Trophoblast cell (in vitro differentiated cells and primary cell): ENCODE data around the gene TPK1.
"Not testable (repeated sequence)": the region's sequence is repeated elsewhere in the genome, so short reads cannot be mapped to it uniquely, and the experiment has no call there.

ENCODE experiments used
- DNase-seq, 2 donors: peaks; one replicate each; pipeline ENCODE4 v3.0.0-alpha.2; 2016
- H2AFZ ChIP-seq: 2 replicates; pipeline ENCODE4 v1.6.1; 2013; ENCODE audit warnings: low read length, moderate library complexity, mild to moderate bottlenecking; ENCODE audit not compliant: insufficient read depth, poor library complexity
- H2AK5ac ChIP-seq: 2 replicates; pipeline ENCODE4 v1.6.1; 2013; ENCODE audit warnings: mild to moderate bottlenecking, low read length
- H2BK120ac ChIP-seq: 2 replicates; pipeline ENCODE4 v1.6.1; 2013; ENCODE audit warnings: low read length, mild to moderate bottlenecking, moderate library complexity; ENCODE audit not compliant: insufficient read depth, poor library complexity
- H2BK12ac ChIP-seq: 2 replicates; pipeline ENCODE4 v1.6.1; 2013; ENCODE audit warnings: mild to moderate bottlenecking, low read length, moderate library complexity
- H2BK5ac ChIP-seq: 2 replicates; pipeline ENCODE4 v1.6.1; 2013; ENCODE audit warnings: low read length, low read depth, moderate library complexity, mild to moderate bottlenecking; ENCODE audit not compliant: poor library complexity
- H3K14ac ChIP-seq: 2 replicates; pipeline ENCODE4 v1.6.1; 2013; ENCODE audit warnings: mild to moderate bottlenecking, low read length
- H3K18ac ChIP-seq: 2 replicates; pipeline ENCODE4 v1.6.1; 2013; ENCODE audit warnings: mild to moderate bottlenecking, low read length
- H3K23ac ChIP-seq: 2 replicates; pipeline ENCODE4 v1.6.1; 2013; ENCODE audit warnings: low read length
- H3K27ac ChIP-seq: 2 replicates; pipeline ENCODE4 v1.5.1; 2013; ENCODE audit warnings: low read depth, mild to moderate bottlenecking, inconsistent platforms, low read length, moderate library complexity
- H3K27me3 ChIP-seq: 2 replicates; pipeline ENCODE4 v1.6.1; 2013; ENCODE audit warnings: inconsistent platforms, mild to moderate bottlenecking, low read length, moderate library complexity; ENCODE audit not compliant: insufficient read depth
- H3K36me3 ChIP-seq, 2 experiments: 1 replicate in 1 of 2; 2 replicates in 1 of 2; pipeline ENCODE4 v1.6.1; 2013; ENCODE audit warnings: low read length in 2 of 2, mild to moderate bottlenecking in 2 of 2, moderate library complexity in 1 of 2; ENCODE audit not compliant: insufficient read depth in 2 of 2, control insufficient read depth in 1 of 2
- H3K4ac ChIP-seq: 2 replicates; pipeline ENCODE4 v1.6.1; 2013; ENCODE audit warnings: low read depth, mild to moderate bottlenecking, low read length, moderate library complexity
- H3K4me1 ChIP-seq, 2 experiments: 1 replicate in 1 of 2; 2 replicates in 1 of 2; pipeline ENCODE4 v1.6.1; 2013; ENCODE audit warnings: low read length in 2 of 2, mild to moderate bottlenecking in 2 of 2, moderate library complexity in 1 of 2; ENCODE audit not compliant: insufficient read depth in 2 of 2, control insufficient read depth in 1 of 2
- H3K4me2 ChIP-seq: 2 replicates; pipeline ENCODE4 v1.6.1; 2013; ENCODE audit warnings: inconsistent platforms, mild to moderate bottlenecking, low read length, moderate library complexity
- H3K4me3 ChIP-seq: 2 replicates; pipeline ENCODE4 v1.5.1; 2013; ENCODE audit warnings: mild to moderate bottlenecking, low read depth, low read length, inconsistent platforms
- H3K79me1 ChIP-seq: one replicate; pipeline ENCODE4 v1.6.1; 2013; ENCODE audit warnings: low read length
- H3K79me2 ChIP-seq: 2 replicates; pipeline ENCODE4 v1.6.1; 2013; ENCODE audit warnings: low read length, mild to moderate bottlenecking; ENCODE audit not compliant: control insufficient read depth, insufficient read depth, poor library complexity
- H3K9ac ChIP-seq: 2 replicates; pipeline ENCODE4 v1.6.1; 2013; ENCODE audit warnings: mild to moderate bottlenecking, low read length
- H3K9me3 ChIP-seq: 2 replicates; pipeline ENCODE4 v1.6.1; 2013; ENCODE audit warnings: low read depth, mild to moderate bottlenecking, control low read depth, inconsistent platforms, low read length; ENCODE audit not compliant: insufficient read depth
- H4K12ac ChIP-seq: 2 replicates; pipeline ENCODE4 v1.6.1; 2013; ENCODE audit warnings: low read depth, mild to moderate bottlenecking, low read length, moderate library complexity
- H4K8ac ChIP-seq: 2 replicates; pipeline ENCODE4 v1.6.1; 2013; ENCODE audit warnings: low read depth, mild to moderate bottlenecking, low read length, moderate library complexity
- H4K91ac ChIP-seq: one replicate; pipeline ENCODE4 v1.6.1; 2013; ENCODE audit warnings: low read depth, mild to moderate bottlenecking, low read length, moderate library complexity
- WGBS: extraction: QIAGEN DNeasy Blood & Tissue Kit; methylation state at CpG from one replicate; pipeline ENCODE4 v1.1.7; 2013; ENCODE audit warnings: missing lambda C conversion rate; ENCODE audit not compliant: insufficient read length, insufficient coverage; ENCODE audit errors: extremely low coverage; 5-methylcytosine and 5-hydroxymethylcytosine counted together

The TPK1 gene

GRCh38 chr7:144436500-144436899 lies 399.4 kb downstream of the TPK1 start:
- H4K12ac ChIP-seq, result no peak overlapping the region
- no peak overlapping the region for H2BK120ac ChIP-seq
- H3K23ac ChIP-seq, result no peak overlapping the region
- no peaks in the 10 kb centered on the region for H3K79me2 ChIP-seq
- no peak overlapping the region for H3K14ac ChIP-seq
- H4K8ac ChIP-seq, result no peak overlapping the region
- H3K4me2 ChIP-seq, result no peak overlapping the region
- no peak overlapping the region for H3K9ac ChIP-seq
- H2AK5ac ChIP-seq, result no peak overlapping the region
- H3K4ac ChIP-seq, result no peak overlapping the region
- H3K27ac ChIP-seq, result no peak overlapping the region
- no peaks in the 10 kb centered on the region for H3K4me1 ChIP-seq
- no peak overlapping the region for H2BK12ac ChIP-seq
- H3K27me3 ChIP-seq, result no peaks in the 10 kb centered on the region
- no peak overlapping the region for H4K91ac ChIP-seq
- WGBS, result no CpG with 5 or more reads among the region's 9 CpGs
- H2BK5ac ChIP-seq, result no peak overlapping the region
- no peak overlapping the region for H3K18ac ChIP-seq
- no peaks in the 10 kb centered on the region for H3K36me3 ChIP-seq
- no peak overlapping the region for H2AFZ ChIP-seq
- H3K79me1 ChIP-seq, result no peaks in the 10 kb centered on the region
- DNase-seq, result no peak
- no peak overlapping the region for H3K4me3 ChIP-seq
- H3K9me3 ChIP-seq, result no peaks in the 10 kb centered on the region

- H4K91ac ChIP-seq, result no peak overlapping the region
- H2BK120ac ChIP-seq, result no peak overlapping the region
- H3K79me2 ChIP-seq, result no peaks in the 10 kb centered on the region
- no peak overlapping the region for H3K9ac ChIP-seq
- H2BK12ac ChIP-seq, result no peak overlapping the region
- no peak overlapping the region for H3K4me3 ChIP-seq
- no peak overlapping the region for H3K27ac ChIP-seq
- H2BK5ac ChIP-seq, result no peak overlapping the region
- H3K4ac ChIP-seq, result no peak overlapping the region
- no peak for DNase-seq
- H3K18ac ChIP-seq, result no peak overlapping the region
- H3K79me1 ChIP-seq, result no peaks in the 10 kb centered on the region
- no peak overlapping the region for H4K12ac ChIP-seq
- no peak overlapping the region for H3K4me2 ChIP-seq
- H2AFZ ChIP-seq, result no peak overlapping the region
- H3K9me3 ChIP-seq, result peaks cover 8% of the 10 kb centered on the region
- H3K27me3 ChIP-seq, result no peaks in the 10 kb centered on the region
- H3K4me1 ChIP-seq, result no peaks in the 10 kb centered on the region
- no CpG with 5 or more reads among the region's 2 CpGs for WGBS
- H3K14ac ChIP-seq, result no peak overlapping the region
- no peaks in the 10 kb centered on the region for H3K36me3 ChIP-seq
- no peak overlapping the region for H2AK5ac ChIP-seq
- no peak overlapping the region for H3K23ac ChIP-seq
- no peak overlapping the region for H4K8ac ChIP-seq
Measured at GRCh38 chr7:144428431-144428830, 407.4 kb downstream of the TPK1 start.

GRCh38 chr7:144427539-144427938 lies 408.3 kb downstream of the TPK1 start:
- not testable (repeated sequence) for H3K4ac ChIP-seq, H3K9me3 ChIP-seq, H2BK12ac ChIP-seq, H2AFZ ChIP-seq, H3K79me2 ChIP-seq, H3K36me3 ChIP-seq, H4K12ac ChIP-seq, H3K4me2 ChIP-seq, H3K9ac ChIP-seq, H2BK120ac ChIP-seq, H3K18ac ChIP-seq, H3K4me1 ChIP-seq, H3K27ac ChIP-seq, H2BK5ac ChIP-seq, DNase-seq, H3K14ac ChIP-seq, H3K79me1 ChIP-seq, H4K91ac ChIP-seq, H2AK5ac ChIP-seq, H3K27me3 ChIP-seq, H3K4me3 ChIP-seq, H4K8ac ChIP-seq, H3K23ac ChIP-seq
- WGBS, result no CpG with 5 or more reads among the region's 2 CpGs

GRCh38 chr7:144418931-144419330 lies 416.9 kb downstream of the TPK1 start:
- H3K27ac ChIP-seq, H4K91ac ChIP-seq, H3K4me3 ChIP-seq, H4K12ac ChIP-seq, H3K79me2 ChIP-seq, H2AK5ac ChIP-seq, H3K4me2 ChIP-seq, H3K9ac ChIP-seq, H3K18ac ChIP-seq, H4K8ac ChIP-seq, H3K79me1 ChIP-seq, H3K14ac ChIP-seq, H2BK120ac ChIP-seq, H3K36me3 ChIP-seq, H3K23ac ChIP-seq, H3K27me3 ChIP-seq, H3K9me3 ChIP-seq, H2BK5ac ChIP-seq, H3K4me1 ChIP-seq, H2AFZ ChIP-seq, H3K4ac ChIP-seq, H2BK12ac ChIP-seq: not testable (repeated sequence)
- no CpG with 5 or more reads among the region's 4 CpGs for WGBS
- DNase-seq, result peak in 1 of 2 donors; percentile 64
